Loucy (cell line): ENCODE data around the gene CDK13.
"Not testable (repeated sequence)": the region's sequence is repeated elsewhere in the genome, so short reads cannot be mapped to it uniquely, and the experiment has no call there.

ENCODE experiments used
- H2AFZ ChIP-seq: fragments of 200-600 bp; sonication (generic); 2 replicates; pipeline ENCODE4 v1.6.0; 2016; ENCODE audit warnings: antibody characterized with exemption, mild to moderate bottlenecking, low read length, moderate library complexity
- H3F3A ChIP-seq: fragments of 200-600 bp; 2 replicates; pipeline ENCODE4 v1.6.0; 2016; ENCODE audit warnings: antibody characterized with exemption, low read depth, mild to moderate bottlenecking
- H3K27me3 ChIP-seq: fragments of 200-600 bp; sonication (generic); 2 replicates; pipeline ENCODE4 v1.6.1; 2014; ENCODE audit warnings: low read length, mild to moderate bottlenecking; ENCODE audit not compliant: insufficient read depth, poor library complexity, severe bottlenecking
- H3K36me3 ChIP-seq: fragments of 200-600 bp; sonication (generic); 2 replicates; pipeline ENCODE4 v1.6.1; 2016; ENCODE audit warnings: low read length; ENCODE audit not compliant: insufficient read depth
- H3K4me1 ChIP-seq: fragments of 200-600 bp; sonication (generic); 2 replicates; pipeline ENCODE4 v1.5.1; 2014; ENCODE audit warnings: low read length, mild to moderate bottlenecking; ENCODE audit not compliant: insufficient read depth, poor library complexity, severe bottlenecking
- H3K4me2 ChIP-seq: fragments of 200-600 bp; sonication (generic); 2 replicates; pipeline ENCODE4 v1.6.0; 2014; ENCODE audit warnings: antibody characterized with exemption, low read length, low read depth, mild to moderate bottlenecking; ENCODE audit not compliant: poor library complexity, severe bottlenecking
- H3K4me3 ChIP-seq: fragments of 200-600 bp; sonication (generic); 2 replicates; pipeline ENCODE4 v1.5.1; 2014; ENCODE audit warnings: low read length, mild to moderate bottlenecking, mixed read lengths; ENCODE audit not compliant: poor library complexity, severe bottlenecking
- H3K79me2 ChIP-seq: fragments of 200-600 bp; sonication (generic); 2 replicates; pipeline ENCODE4 v1.6.1; 2014; ENCODE audit warnings: low read length; ENCODE audit not compliant: insufficient read depth
- H3K9ac ChIP-seq: fragments of 200-600 bp; sonication (generic); 2 replicates; pipeline ENCODE4 v1.6.0; 2014; ENCODE audit warnings: mild to moderate bottlenecking, low read depth, low read length, moderate library complexity; ENCODE audit not compliant: poor library complexity, severe bottlenecking
- H3K9me2 ChIP-seq: fragments of 200-600 bp; sonication (generic); replicated peaks from 2 replicates; pipeline ENCODE4 v1.6.1; 2016; ENCODE audit warnings: low read depth, low read length, mixed read lengths
- H3K9me3 ChIP-seq: fragments of 200-600 bp; sonication (generic); 2 replicates; pipeline ENCODE4 v1.6.1; 2014; ENCODE audit warnings: mild to moderate bottlenecking, antibody characterized with exemption, low read length, low read depth; ENCODE audit not compliant: insufficient read depth
- H4K20me1 ChIP-seq: fragments of 200-600 bp; sonication (generic); 2 replicates; pipeline ENCODE4 v1.6.0; 2014; ENCODE audit warnings: antibody characterized with exemption, low read length, mild to moderate bottlenecking; ENCODE audit not compliant: insufficient read depth, poor library complexity, severe bottlenecking
- CTCF ChIP-seq: fragments of 200-600 bp; sonication (generic); conservative IDR thresholded peaks from 2 replicates; pipeline ENCODE4 v1.5.1; 2014; ENCODE audit warnings: mild to moderate bottlenecking, antibody characterized with exemption, low read length
- EZH2phosphoT487 ChIP-seq: fragments of 200-600 bp; IDR thresholded peaks from 2 replicates; pipeline ENCODE4 v1.6.1; 2018; ENCODE audit warnings: antibody characterized with exemption, mild to moderate bottlenecking, moderate library complexity, borderline replicate concordance

The CDK13 gene

GRCh38 chr7:39911167-39911566 lies 38.9 kb upstream of the CDK13 start:
- no peaks in the 10 kb centered on the region for H3K36me3 ChIP-seq
- TF ChIP-seq CTCF (no peak), EZH2phosphoT487 (no peak)
- H3K9me2 ChIP-seq = no peaks in the 10 kb centered on the region
- peaks cover 4% of the 10 kb centered on the region for H3K4me1 ChIP-seq
- H3F3A ChIP-seq = no peaks in the 10 kb centered on the region
- H3K79me2 ChIP-seq = no peaks in the 10 kb centered on the region
- no peak overlapping the region for H3K4me3 ChIP-seq
- no peak overlapping the region for H2AFZ ChIP-seq
- no peaks in the 10 kb centered on the region for H4K20me1 ChIP-seq
- H3K4me2 ChIP-seq = no peak overlapping the region
- no peaks in the 10 kb centered on the region for H3K9me3 ChIP-seq
- no peak overlapping the region for H3K9ac ChIP-seq
- no peaks in the 10 kb centered on the region for H3K27me3 ChIP-seq

- H3K27me3 ChIP-seq, H3F3A ChIP-seq, H3K79me2 ChIP-seq, H4K20me1 ChIP-seq, H2AFZ ChIP-seq, H3K4me1 ChIP-seq, H3K9ac ChIP-seq, H3K4me3 ChIP-seq, H3K9me2 ChIP-seq, H3K36me3 ChIP-seq, H3K4me2 ChIP-seq, H3K9me3 ChIP-seq: not testable (repeated sequence)
These were observed 34.2 kb upstream of the CDK13 start for GRCh38 chr7:39915847-39916246.

GRCh38 chr7:39919646-39920045 lies 30.4 kb upstream of the CDK13 start:
- H3K27me3 ChIP-seq = no peaks in the 10 kb centered on the region
- no peak overlapping the region for H3K9ac ChIP-seq
- H3K4me1 ChIP-seq = peaks cover 4% of the 10 kb centered on the region
- H4K20me1 ChIP-seq = no peaks in the 10 kb centered on the region
- no peaks in the 10 kb centered on the region for H3K36me3 ChIP-seq
- H2AFZ ChIP-seq = no peak overlapping the region
- H3K9me2 ChIP-seq = no peaks in the 10 kb centered on the region
- H3K79me2 ChIP-seq = no peaks in the 10 kb centered on the region
- no peak overlapping the region for H3K4me2 ChIP-seq
- no peaks in the 10 kb centered on the region for H3K9me3 ChIP-seq
- H3F3A ChIP-seq = no peaks in the 10 kb centered on the region
- no peak overlapping the region for H3K4me3 ChIP-seq
- no peak for TF ChIP-seq CTCF
- no peak for TF ChIP-seq EZH2phosphoT487

- H2AFZ ChIP-seq = no peak overlapping the region
- no peaks in the 10 kb centered on the region for H3K4me1 ChIP-seq
- H3K4me2 ChIP-seq = no peak overlapping the region
- no peaks in the 10 kb centered on the region for H3K36me3 ChIP-seq
- H4K20me1 ChIP-seq = no peaks in the 10 kb centered on the region
- no peaks in the 10 kb centered on the region for H3K79me2 ChIP-seq
- H3F3A ChIP-seq = no peaks in the 10 kb centered on the region
- H3K9me2 ChIP-seq = no peaks in the 10 kb centered on the region
- H3K4me3 ChIP-seq = no peak overlapping the region
- H3K9me3 ChIP-seq = no peaks in the 10 kb centered on the region
- H3K27me3 ChIP-seq = no peaks in the 10 kb centered on the region
- H3K9ac ChIP-seq = no peak overlapping the region
- TF ChIP-seq EZH2phosphoT487 = no peak
- no peak for TF ChIP-seq CTCF
These were observed 28.4 kb upstream of the CDK13 start for GRCh38 chr7:39921506-39922175.
